Mesothelial cell of epicardium (in vitro differentiated cells): Measurements from ENCODE around the gene FLNB. TPM values are rescaled to one million over a fixed set of nuclear protein-coding genes. Genes with fewer than 3 reads are reported as not detected.
A peak's percentile ranks its signal among the peaks of the same experiment; 100 is the strongest.

Experiments
- DNase-seq, 2 experiments: peaks; one replicate each; pipeline ENCODE4 v3.0.0; 2021; ENCODE audit warnings: low spot score in 2 of 2; ENCODE audit not compliant: unreplicated experiment in 2 of 2
- H3K27ac Mint-ChIP-seq: 2 replicates; pipeline ENCODE4 v1.8.0; 2021; ENCODE audit warnings: mixed read lengths
- H3K27me3 Mint-ChIP-seq: 2 replicates; pipeline ENCODE4 v1.8.0; 2021; ENCODE audit warnings: low read depth, mixed read lengths
- H3K36me3 Mint-ChIP-seq: 2 replicates; pipeline ENCODE4 v1.8.0; 2021; ENCODE audit warnings: mixed read lengths
- H3K4me1 Mint-ChIP-seq: 2 replicates; pipeline ENCODE4 v1.8.0; 2021; ENCODE audit warnings: mixed read lengths
- H3K4me3 Mint-ChIP-seq: 2 replicates; pipeline ENCODE4 v1.8.0; 2021; ENCODE audit warnings: mild to moderate bottlenecking, moderate library complexity, mixed read lengths
- H3K9me3 Mint-ChIP-seq: 2 replicates; pipeline ENCODE4 v1.8.0; 2021; ENCODE audit warnings: mixed read lengths
- total RNA-seq: library from RNA; stranded (reverse); gene quantifications from 3 replicates; pipeline ENCODE4 v1.2.1, GENCODE V29; 2021
- TF ChIP-seq, protein P1 (sequence below): fragments of 200-600 bp; sonication (generic); IDR thresholded peaks from one replicate; pipeline ENCODE4 v1.5.0; 2021; ENCODE audit warnings: antibody characterized with exemption; ENCODE audit not compliant: unreplicated experiment

The FLNB gene
- total RNA-seq, 1 donor from 2014 or later, result 190 TPM

DNA sequence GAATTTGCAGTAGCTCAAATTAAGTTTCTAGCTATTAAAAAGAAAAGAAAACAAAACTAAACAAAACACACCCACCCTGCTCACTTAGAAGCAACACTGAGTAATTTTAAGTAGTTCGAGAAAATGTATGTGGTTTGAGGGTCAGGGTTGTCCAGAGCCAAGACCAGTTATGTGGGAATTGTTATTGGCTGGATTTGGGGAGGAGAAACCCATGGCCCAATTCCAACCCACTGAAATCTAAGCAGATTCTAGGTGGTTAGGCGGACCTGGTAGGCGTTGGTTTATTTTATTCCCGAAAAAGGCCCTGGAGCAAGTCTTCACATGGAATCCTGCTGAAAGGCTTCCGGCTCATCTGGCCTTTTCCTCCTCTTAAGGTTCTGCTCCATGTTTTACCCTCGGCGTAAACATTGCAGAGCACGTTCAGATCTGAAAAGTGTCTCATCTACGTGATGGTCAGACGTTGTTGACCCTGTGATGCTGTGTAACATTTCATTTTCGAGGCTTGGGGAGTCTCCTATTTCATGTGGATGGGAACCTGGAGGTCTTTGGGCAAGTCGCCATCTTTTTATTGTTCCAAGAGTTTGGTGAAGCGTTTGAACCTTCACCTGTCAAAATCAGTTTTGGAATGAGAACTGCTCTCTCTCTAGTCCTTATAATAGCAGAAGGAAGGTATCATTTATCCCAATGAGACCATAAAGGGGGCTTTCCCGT is 64.0 kb downstream of the FLNB start:
- H3K27ac Mint-ChIP-seq, result peak overlapping the region; percentile 28
- H3K36me3 Mint-ChIP-seq, result no peaks in the 10 kb centered on the region
- H3K4me1 Mint-ChIP-seq, result peaks cover 40% of the 10 kb centered on the region
- H3K27me3 Mint-ChIP-seq, result no peaks in the 10 kb centered on the region
- no peak for DNase-seq
- no peak overlapping the region for H3K4me3 Mint-ChIP-seq
- no peaks in the 10 kb centered on the region for H3K9me3 Mint-ChIP-seq
- TF ChIP-seq, protein P1, sequence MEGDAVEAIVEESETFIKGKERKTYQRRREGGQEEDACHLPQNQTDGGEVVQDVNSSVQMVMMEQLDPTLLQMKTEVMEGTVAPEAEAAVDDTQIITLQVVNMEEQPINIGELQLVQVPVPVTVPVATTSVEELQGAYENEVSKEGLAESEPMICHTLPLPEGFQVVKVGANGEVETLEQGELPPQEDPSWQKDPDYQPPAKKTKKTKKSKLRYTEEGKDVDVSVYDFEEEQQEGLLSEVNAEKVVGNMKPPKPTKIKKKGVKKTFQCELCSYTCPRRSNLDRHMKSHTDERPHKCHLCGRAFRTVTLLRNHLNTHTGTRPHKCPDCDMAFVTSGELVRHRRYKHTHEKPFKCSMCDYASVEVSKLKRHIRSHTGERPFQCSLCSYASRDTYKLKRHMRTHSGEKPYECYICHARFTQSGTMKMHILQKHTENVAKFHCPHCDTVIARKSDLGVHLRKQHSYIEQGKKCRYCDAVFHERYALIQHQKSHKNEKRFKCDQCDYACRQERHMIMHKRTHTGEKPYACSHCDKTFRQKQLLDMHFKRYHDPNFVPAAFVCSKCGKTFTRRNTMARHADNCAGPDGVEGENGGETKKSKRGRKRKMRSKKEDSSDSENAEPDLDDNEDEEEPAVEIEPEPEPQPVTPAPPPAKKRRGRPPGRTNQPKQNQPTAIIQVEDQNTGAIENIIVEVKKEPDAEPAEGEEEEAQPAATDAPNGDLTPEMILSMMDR, result no peak

DNA sequence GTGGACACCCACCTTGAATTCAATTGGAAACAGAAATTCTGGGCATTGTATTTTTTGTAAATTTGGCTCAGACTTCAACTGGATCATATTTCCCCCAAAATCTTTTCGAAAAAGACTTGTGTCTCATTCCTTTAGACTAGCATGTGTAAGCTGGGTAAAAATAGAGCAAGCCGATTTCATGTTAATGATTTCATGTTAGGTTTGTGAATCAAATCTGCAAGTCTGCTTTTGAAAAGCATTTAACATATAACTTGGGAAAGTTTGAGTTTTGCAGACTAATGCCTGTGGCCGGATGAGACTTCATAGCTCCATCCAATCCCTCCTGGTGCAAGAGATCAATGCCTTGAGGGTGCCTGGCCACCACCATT is 64.5 kb downstream of the FLNB start:
- no peak for DNase-seq
- peaks cover 4% of the 10 kb centered on the region for H3K36me3 Mint-ChIP-seq
- no peaks in the 10 kb centered on the region for H3K27me3 Mint-ChIP-seq
- TF ChIP-seq, protein P1, result no peak
- no peak overlapping the region for H3K4me3 Mint-ChIP-seq
- no peak overlapping the region for H3K27ac Mint-ChIP-seq
- H3K9me3 Mint-ChIP-seq, result no peaks in the 10 kb centered on the region
- peaks cover 39% of the 10 kb centered on the region for H3K4me1 Mint-ChIP-seq

DNA sequence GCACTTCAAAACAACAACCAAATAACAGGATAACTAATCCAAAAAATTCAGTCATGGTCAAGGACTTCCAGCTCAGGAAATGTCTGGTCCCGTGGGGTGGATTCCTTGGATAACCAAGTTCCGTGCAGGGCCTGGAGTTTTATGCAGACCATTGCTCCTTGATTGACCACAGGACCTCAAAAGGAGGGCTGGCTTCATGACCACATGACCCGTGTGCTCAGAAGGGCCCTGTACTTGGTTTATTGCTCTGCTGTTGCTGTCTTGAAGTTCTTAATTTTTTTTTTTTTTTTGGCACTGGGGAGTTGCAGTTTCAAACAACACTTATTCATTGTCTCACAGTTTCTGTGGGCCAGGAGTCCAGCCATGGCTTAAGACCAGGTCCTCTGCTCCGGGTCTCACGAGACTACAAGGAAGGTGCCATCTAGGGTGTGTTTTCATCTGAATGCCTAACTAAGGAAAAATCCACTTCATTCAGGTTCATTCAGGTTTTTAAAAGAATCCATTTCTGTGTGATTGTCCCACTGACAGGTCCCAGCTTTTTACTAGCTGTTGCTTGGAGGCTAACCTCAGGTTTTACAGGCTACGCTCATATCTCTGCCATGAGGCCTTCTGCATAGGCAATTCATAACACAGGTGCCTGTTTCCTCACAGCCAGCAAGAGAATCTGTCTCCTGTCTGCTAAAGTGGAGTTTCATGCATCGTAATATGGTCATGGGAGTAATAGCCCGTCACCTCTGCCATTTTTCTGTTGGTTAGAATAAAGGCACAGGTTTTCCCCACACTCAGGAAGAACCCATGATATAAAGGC is 65.3 kb downstream of the FLNB start:
- H3K36me3 Mint-ChIP-seq, result peaks cover 9% of the 10 kb centered on the region
- TF ChIP-seq, protein P1, result no peak
- H3K4me1 Mint-ChIP-seq, result peaks cover 32% of the 10 kb centered on the region
- H3K9me3 Mint-ChIP-seq, result no peaks in the 10 kb centered on the region
- no peak for DNase-seq
- peak overlapping the region; percentile 41 for H3K27ac Mint-ChIP-seq
- no peak overlapping the region for H3K4me3 Mint-ChIP-seq
- H3K27me3 Mint-ChIP-seq, result no peaks in the 10 kb centered on the region

DNA sequence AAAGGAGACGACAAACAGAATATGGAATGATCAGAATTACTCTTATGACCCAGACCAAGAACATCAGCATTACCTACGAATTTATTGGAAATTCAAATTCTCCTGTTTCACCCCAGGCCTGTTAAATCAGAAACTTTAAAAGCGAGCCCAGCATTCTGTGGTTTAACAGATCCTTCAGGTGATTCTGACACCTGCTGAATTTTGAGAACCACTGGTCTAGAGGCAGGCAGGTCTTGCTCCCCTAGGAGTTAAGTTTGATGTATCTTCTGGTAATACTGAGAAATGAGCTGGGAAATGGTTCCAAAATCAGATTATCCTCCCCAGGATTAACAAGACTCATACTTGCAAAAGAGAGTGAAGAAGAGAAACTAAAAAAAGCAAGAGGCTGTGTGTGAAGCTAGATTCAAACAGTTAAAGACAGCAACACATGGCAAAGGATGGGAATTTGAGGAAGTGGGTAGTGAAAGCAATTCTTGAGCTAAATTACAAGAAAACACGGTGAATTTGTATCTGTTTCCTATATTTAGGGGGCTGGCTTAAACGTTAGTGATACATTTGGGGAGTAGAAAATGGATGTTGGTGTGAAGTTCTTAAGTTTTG is 66.0 kb downstream of the FLNB start:
- peaks cover 9% of the 10 kb centered on the region for H3K36me3 Mint-ChIP-seq
- H3K9me3 Mint-ChIP-seq, result no peaks in the 10 kb centered on the region
- TF ChIP-seq, protein P1, result no peak
- H3K4me1 Mint-ChIP-seq, result peaks cover 29% of the 10 kb centered on the region
- no peak overlapping the region for H3K4me3 Mint-ChIP-seq
- no peak for DNase-seq
- no peaks in the 10 kb centered on the region for H3K27me3 Mint-ChIP-seq
- H3K27ac Mint-ChIP-seq, result peak overlapping the region; percentile 41

DNA sequence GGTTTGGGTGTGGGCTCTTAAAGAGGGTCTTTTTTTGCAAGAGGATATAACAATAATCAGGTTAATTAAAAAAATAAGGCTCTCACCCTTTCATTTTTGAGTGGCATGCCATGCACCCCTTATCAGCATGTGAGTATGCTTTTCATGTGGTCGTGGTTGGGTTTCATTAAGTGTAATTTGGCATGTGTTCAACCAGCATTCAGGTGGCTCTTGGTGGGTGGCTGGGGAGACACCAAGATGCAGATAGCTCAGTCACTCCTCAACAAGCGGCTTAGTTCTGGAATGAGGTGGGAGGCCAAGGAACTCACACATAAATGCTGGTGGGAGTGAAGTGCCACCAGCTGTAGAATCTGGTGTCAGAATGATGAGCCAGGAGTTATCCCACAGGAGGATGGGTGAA is 66.8 kb downstream of the FLNB start:
- Mint-ChIP-seq H3K36me3 (peaks cover 15% of the 10 kb centered on the region), H3K9me3 (no peaks in the 10 kb centered on the region), H3K4me1 (peaks cover 29% of the 10 kb centered on the region), H3K4me3 (no peak overlapping the region), H3K27ac (no peak overlapping the region), H3K27me3 (no peaks in the 10 kb centered on the region)
- DNase-seq, result no peak
- TF ChIP-seq, protein P1, result no peak
